Panc1 (cell line): ENCODE data around the gene EBNA1BP2. TPM values are rescaled to one million over a fixed set of nuclear protein-coding genes. Genes with fewer than 3 reads are reported as not detected.

Experiments used
- ATAC-seq: fragments of 200-7000 bp; cut with Tn5 transposase; 2 replicates; pipeline ENCODE4 v1.9.1; 2020; ENCODE audit warnings: mild to moderate bottlenecking, moderate library complexity
- Bru-seq: library from RNA; stranded (reverse); fragments of 400-500 nt; gene quantifications from one replicate; lab custom pipeline; 2021; lab: Mats Ljungman, UMichigan
- BruChase-seq, 2 experiments: library from RNA; stranded (reverse); fragments of 400-500 nt; gene quantifications; one replicate each; lab custom pipeline; 2021; lab: Mats Ljungman, UMichigan
- BruUV-seq: library from RNA; stranded (reverse); fragments of 400-500 nt; replicated peaks from 2 replicates; lab custom pipeline; 2021; lab: Mats Ljungman, UMichigan
- CTCF ChIA-PET: fragments of 300-600 bp; sonication (Branson Sonifier 250); formaldehyde crosslinking; loops from one replicate; lab custom pipeline; 2022; ENCODE audit warnings: antibody characterized with exemption; lab: Charles Lee
- POLR2A ChIA-PET: fragments of 300-600 bp; sonication (Branson Sonifier 250); formaldehyde crosslinking; loops from one replicate; lab custom pipeline; 2022; ENCODE audit warnings: antibody characterized with exemption; lab: Charles Lee
- DNase-seq: peaks from one replicate; pipeline ENCODE4 v3.0.0-alpha.2; 2010; ENCODE audit warnings: low read depth, low spot score
- H3K27ac ChIP-seq: 2 replicates; pipeline ENCODE4 v1.5.1; 2011; ENCODE audit warnings: mild to moderate bottlenecking, low read length, inconsistent platforms
- H3K27me3 ChIP-seq: fragments of 200-500 bp; sonication (Bioruptor generic); 2 replicates; pipeline ENCODE4 v1.6.0; 2014; ENCODE audit warnings: low read length, inconsistent platforms; ENCODE audit not compliant: control insufficient read depth, insufficient read depth
- H3K36me3 ChIP-seq: fragments of 200-500 bp; sonication (Bioruptor generic); 2 replicates; pipeline ENCODE4 v1.5.1; 2014; ENCODE audit warnings: inconsistent platforms, mild to moderate bottlenecking, low read length, moderate library complexity; ENCODE audit not compliant: control insufficient read depth, insufficient read depth
- H3K4me1 ChIP-seq: 2 replicates; pipeline ENCODE4 v1.5.1; 2011; ENCODE audit warnings: inconsistent platforms, mild to moderate bottlenecking, low read length, moderate library complexity; ENCODE audit not compliant: control insufficient read depth, insufficient read depth
- H3K4me3 ChIP-seq, 2 experiments: 2 replicates each; pipeline ENCODE4 v1.5.1; 2011 to 2012; ENCODE audit warnings: low read depth in 2 of 2, low read length in 2 of 2, mild to moderate bottlenecking in 2 of 2, inconsistent platforms in 1 of 2, moderate library complexity in 1 of 2
- H3K9me3 ChIP-seq: fragments of 200-500 bp; sonication (Bioruptor generic); 2 replicates; pipeline ENCODE4 v1.5.1; 2014; ENCODE audit warnings: low read depth, mild to moderate bottlenecking, inconsistent platforms, low read length, moderate library complexity; ENCODE audit not compliant: control insufficient read depth, insufficient read depth
- CTCF ChIP-seq: fragments of 450-650 bp; IDR thresholded peaks from 2 replicates; pipeline ENCODE4 v1.5.1; 2017; ENCODE audit warnings: mild to moderate bottlenecking
- POLR2AphosphoS5 ChIP-seq: IDR thresholded peaks from 2 replicates; pipeline ENCODE4 v1.6.1; 2012; ENCODE audit warnings: mild to moderate bottlenecking, low read depth, low read length, moderate library complexity
- SIN3A ChIP-seq: IDR thresholded peaks from 2 replicates; pipeline ENCODE4 v1.6.1; 2012; ENCODE audit warnings: low read depth, mild to moderate bottlenecking, low read length, moderate library complexity, borderline replicate concordance; ENCODE audit not compliant: insufficient read depth
- TCF7L2 ChIP-seq: IDR thresholded peaks from 2 replicates; pipeline ENCODE4 v1.6.1; 2011; ENCODE audit warnings: mild to moderate bottlenecking, low read depth, low read length, inconsistent platforms
- in situ Hi-C: cut with HindIII; loops from 2 replicates; pipeline ENCODE4 v1.10.0; 2016; ENCODE audit warnings: low sequenced_read_pairs, low pct_unique_long_range_greater_than_20kb
- intact Hi-C: fragments of 100-400 bp; cut with micrococcal nuclease; formaldehyde crosslinking; loops from one replicate; pipeline ENCODE4 v1.10.0; 2022; ENCODE audit not compliant: unreplicated experiment
- long read RNA-seq: library from polyadenylated mRNA; unstranded; transcript quantifications from one replicate; pipeline ENCODE4 v2.0.0, GENCODE V29; 2021; ENCODE audit not compliant: unreplicated experiment
- polyA plus RNA-seq: library from polyadenylated mRNA; unstranded; fragments of >200 nt; gene quantifications from one replicate; pipeline ENCODE4 v1.2.1, GENCODE V29; 2012; ENCODE audit warnings: missing spikeins; ENCODE audit not compliant: insufficient read length
- total RNA-seq: library from RNA; stranded (reverse); gene quantifications from one replicate; pipeline ENCODE4 v1.2.1, GENCODE V29; 2021; ENCODE audit not compliant: unreplicated experiment
- TF ChIP-seq, protein P1 (sequence below), 2 experiments: IDR thresholded peaks; 2 replicates each; pipeline ENCODE4 v1.6.1; 2011 to 2012; ENCODE audit warnings: low read depth in 2 of 2, control low read depth in 1 of 2, low read length in 1 of 2, mild to moderate bottlenecking in 1 of 2, moderate library complexity in 1 of 2; ENCODE audit not compliant: insufficient read depth in 1 of 2

Gene EBNA1BP2, protein sequence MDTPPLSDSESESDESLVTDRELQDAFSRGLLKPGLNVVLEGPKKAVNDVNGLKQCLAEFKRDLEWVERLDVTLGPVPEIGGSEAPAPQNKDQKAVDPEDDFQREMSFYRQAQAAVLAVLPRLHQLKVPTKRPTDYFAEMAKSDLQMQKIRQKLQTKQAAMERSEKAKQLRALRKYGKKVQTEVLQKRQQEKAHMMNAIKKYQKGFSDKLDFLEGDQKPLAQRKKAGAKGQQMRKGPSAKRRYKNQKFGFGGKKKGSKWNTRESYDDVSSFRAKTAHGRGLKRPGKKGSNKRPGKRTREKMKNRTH
- total RNA-seq (144 TPM), Bru-seq, nascent RNA (percentile 94 among the genes with signal in this experiment), BruChase-seq, experiment 1, labeled RNA remaining after a 2-hour chase (percentile 90 among the genes with signal in this experiment), BruChase-seq, experiment 2, labeled RNA remaining after a 6-hour chase (percentile 94 among the genes with signal in this experiment)
- 118 TPM for polyA plus RNA-seq
- long read RNA-seq, transcript EBNA1BP2-201 (9 exons, 1,322 nt), result major isoform, 238 of 272 reads
- long read RNA-seq, partial matches to known transcripts, result 14 of 272 reads
- long read RNA-seq, other reads (novel, unspliced or antisense), result 16 of 272 reads

DNA sequence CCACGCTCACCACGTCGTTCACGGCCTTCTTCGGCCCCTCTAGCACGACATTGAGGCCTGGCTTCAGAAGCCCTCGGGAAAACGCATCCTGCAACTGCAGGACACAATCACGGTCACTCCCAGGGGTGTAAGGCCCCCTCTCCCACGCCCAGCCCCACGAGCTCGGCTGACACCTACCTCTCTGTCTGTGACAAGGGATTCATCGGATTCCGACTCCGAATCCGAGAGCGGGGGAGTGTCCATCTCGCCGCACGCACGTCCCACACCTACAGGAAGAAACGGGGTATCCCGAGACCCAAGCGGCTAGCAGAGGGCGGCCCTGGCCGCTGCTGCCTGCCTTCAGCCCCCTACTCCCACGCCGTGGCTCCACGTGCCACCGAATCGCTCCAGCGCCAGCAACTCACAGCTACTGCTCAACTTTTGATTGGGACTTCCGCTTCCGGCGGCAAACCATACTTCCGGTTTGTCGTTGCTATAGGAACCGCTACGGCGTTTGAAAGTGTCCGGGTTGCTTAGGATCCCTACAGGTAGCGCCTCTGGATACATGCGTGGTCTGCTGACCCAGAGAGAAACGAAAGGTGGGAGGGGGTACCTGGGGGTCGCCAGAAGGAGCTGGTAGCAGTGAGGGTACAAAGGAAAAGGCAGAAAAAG lies at the start of gene EBNA1BP2, which contains the start of gene CFAP57:
EBNA1BP2 (minus strand) TSS at position 415 of the 651 bp plus-strand sequence; CDS start at position 243, 172 bp downstream.
CFAP57 (plus strand) TSS at position 455 of the 651 bp plus-strand sequence. CDS start 424 bp downstream, outside the sequence.
- POLR2A ChIA-PET, result interaction anchor here (0.5 to 1.2 kb wide), 4 partner anchors 9 to 515 kb away, joined by 3 to 11 read pairs (median 6); no protein-coding TSS in a partner anchor
- Histone ChIP-seq H3K27ac (peak within 1 kb of the TSS; percentile 88), H3K36me3 (peaks cover 21% of the 10 kb centered on the region), H3K27me3 (no peaks in the 10 kb centered on the region), H3K4me1 (peaks cover 10% of the 10 kb centered on the region; the same call in 1 of the 2 replicates), H3K9me3 (no peaks in the 10 kb centered on the region), H3K4me3 (peak within 1 kb of the TSS; percentile 91 to 94)
- CTCF ChIA-PET, result interaction anchor here (0.7 to 1.2 kb wide), 2 partner anchors 55 to 98 kb away, joined by 3 to 4 read pairs; no protein-coding TSS in a partner anchor
- DNase-seq (peak; percentile 92), ATAC-seq (peak; percentile 97)
- BruUV-seq, result no TSS peak
- no peak; the same call in 1 of the 2 replicates for TF ChIP-seq TCF7L2
- TF ChIP-seq, protein P1, sequence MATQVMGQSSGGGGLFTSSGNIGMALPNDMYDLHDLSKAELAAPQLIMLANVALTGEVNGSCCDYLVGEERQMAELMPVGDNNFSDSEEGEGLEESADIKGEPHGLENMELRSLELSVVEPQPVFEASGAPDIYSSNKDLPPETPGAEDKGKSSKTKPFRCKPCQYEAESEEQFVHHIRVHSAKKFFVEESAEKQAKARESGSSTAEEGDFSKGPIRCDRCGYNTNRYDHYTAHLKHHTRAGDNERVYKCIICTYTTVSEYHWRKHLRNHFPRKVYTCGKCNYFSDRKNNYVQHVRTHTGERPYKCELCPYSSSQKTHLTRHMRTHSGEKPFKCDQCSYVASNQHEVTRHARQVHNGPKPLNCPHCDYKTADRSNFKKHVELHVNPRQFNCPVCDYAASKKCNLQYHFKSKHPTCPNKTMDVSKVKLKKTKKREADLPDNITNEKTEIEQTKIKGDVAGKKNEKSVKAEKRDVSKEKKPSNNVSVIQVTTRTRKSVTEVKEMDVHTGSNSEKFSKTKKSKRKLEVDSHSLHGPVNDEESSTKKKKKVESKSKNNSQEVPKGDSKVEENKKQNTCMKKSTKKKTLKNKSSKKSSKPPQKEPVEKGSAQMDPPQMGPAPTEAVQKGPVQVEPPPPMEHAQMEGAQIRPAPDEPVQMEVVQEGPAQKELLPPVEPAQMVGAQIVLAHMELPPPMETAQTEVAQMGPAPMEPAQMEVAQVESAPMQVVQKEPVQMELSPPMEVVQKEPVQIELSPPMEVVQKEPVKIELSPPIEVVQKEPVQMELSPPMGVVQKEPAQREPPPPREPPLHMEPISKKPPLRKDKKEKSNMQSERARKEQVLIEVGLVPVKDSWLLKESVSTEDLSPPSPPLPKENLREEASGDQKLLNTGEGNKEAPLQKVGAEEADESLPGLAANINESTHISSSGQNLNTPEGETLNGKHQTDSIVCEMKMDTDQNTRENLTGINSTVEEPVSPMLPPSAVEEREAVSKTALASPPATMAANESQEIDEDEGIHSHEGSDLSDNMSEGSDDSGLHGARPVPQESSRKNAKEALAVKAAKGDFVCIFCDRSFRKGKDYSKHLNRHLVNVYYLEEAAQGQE (IDR thresholded peaks at IDR 0.05; ENCODE audit: insufficient read depth in 1 of 2, low read depth in 2 of 2, low read length in 1 of 2), result 0 out of 4 replicates have a peak, but pooled peaks of 1 of the 2 experiments have one; percentile 25
- TF ChIP-seq CTCF, result no peak
- TF ChIP-seq POLR2AphosphoS5, result peak; percentile 86
- 0 out of 2 replicates have a peak, but pooled peaks have one; percentile 90 for TF ChIP-seq SIN3A
- in situ Hi-C loops (no loop called here), intact Hi-C loops (no loop called here)

- no peaks in the 10 kb centered on the region for H3K9me3 ChIP-seq
- ATAC-seq (no peak), DNase-seq (no peak)
- H3K4me3 ChIP-seq, result no peak overlapping the region
- H3K4me1 ChIP-seq, result no peaks in the 10 kb centered on the region
- ChIA-PET POLR2A (no interaction called here), CTCF (no interaction called here)
- no peaks in the 10 kb centered on the region for H3K27me3 ChIP-seq
- intact Hi-C loops, result no loop called here
- H3K36me3 ChIP-seq, result no peaks in the 10 kb centered on the region
- no peak for TF ChIP-seq SIN3A
- TF ChIP-seq, protein P1 (IDR thresholded peaks at IDR 0.05; ENCODE audit: insufficient read depth in 1 of 2, low read depth in 2 of 2, low read length in 1 of 2), result no peak
- TF ChIP-seq POLR2AphosphoS5, result no peak
- TF ChIP-seq CTCF, result no peak
- no peak for TF ChIP-seq TCF7L2
- in situ Hi-C loops, result no loop called here
- H3K27ac ChIP-seq, result no peak overlapping the region
- no TSS peak for BruUV-seq
Measured at GRCh38 chr1:43221797-43222196, 49.7 kb upstream of the EBNA1BP2 start.
